Epithelial cell of proximal tubule (primary cell): ENCODE results near the gene AGPAT2. TPM values are rescaled to one million over a fixed set of nuclear protein-coding genes. Genes with fewer than 3 reads are reported as not detected.

ENCODE experiments used
- DNase-seq: peaks from one replicate; pipeline ENCODE4 v3.0.0-alpha.2; 2011; ENCODE audit warnings: low read depth
- H3K4me3 ChIP-seq: 2 replicates; pipeline ENCODE4 v1.5.1; 2011; ENCODE audit warnings: low read depth, mild to moderate bottlenecking, low read length
- total RNA-seq: library from RNA; depleted of rRNA; stranded (reverse); fragments of >200 nt; gene quantifications from 2 replicates; pipeline ENCODE4 v1.2.3, GENCODE V29; 2015
- TF ChIP-seq, protein P1 (sequence below): conservative IDR thresholded peaks from 2 replicates; pipeline ENCODE4 v1.5.1; 2012; ENCODE audit warnings: low read depth, mild to moderate bottlenecking, low read length

The AGPAT2 gene
- total RNA-seq, 1 donor from 2014 or later = 40.5 TPM

DNA sequence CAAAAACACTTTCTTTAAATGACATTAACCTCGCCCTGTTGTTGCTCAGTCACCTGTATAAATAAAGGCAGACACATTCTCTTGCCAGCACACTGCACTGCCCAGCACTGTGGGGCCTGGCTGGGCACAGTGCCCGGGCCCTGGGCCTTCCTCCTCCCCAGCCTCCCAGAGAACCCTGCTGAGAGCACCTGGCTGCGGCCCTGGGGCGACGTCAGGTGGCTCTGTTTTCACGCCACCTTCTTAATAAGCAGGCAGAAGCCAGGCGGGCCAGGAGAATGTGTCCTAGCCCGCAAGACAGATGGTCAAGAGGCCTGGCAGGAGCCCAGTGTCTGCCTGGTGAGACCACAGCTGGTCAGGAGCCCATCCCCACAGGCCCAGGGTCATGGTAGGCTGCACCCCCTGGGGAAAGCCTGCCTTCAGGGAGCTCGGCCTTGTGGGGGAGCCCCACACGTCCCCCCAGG, 8.2 kb upstream of the AGPAT2 start:
- no peak for DNase-seq
- TF ChIP-seq, protein P1, sequence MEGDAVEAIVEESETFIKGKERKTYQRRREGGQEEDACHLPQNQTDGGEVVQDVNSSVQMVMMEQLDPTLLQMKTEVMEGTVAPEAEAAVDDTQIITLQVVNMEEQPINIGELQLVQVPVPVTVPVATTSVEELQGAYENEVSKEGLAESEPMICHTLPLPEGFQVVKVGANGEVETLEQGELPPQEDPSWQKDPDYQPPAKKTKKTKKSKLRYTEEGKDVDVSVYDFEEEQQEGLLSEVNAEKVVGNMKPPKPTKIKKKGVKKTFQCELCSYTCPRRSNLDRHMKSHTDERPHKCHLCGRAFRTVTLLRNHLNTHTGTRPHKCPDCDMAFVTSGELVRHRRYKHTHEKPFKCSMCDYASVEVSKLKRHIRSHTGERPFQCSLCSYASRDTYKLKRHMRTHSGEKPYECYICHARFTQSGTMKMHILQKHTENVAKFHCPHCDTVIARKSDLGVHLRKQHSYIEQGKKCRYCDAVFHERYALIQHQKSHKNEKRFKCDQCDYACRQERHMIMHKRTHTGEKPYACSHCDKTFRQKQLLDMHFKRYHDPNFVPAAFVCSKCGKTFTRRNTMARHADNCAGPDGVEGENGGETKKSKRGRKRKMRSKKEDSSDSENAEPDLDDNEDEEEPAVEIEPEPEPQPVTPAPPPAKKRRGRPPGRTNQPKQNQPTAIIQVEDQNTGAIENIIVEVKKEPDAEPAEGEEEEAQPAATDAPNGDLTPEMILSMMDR = no peak
- no peak overlapping the region for H3K4me3 ChIP-seq

DNA sequence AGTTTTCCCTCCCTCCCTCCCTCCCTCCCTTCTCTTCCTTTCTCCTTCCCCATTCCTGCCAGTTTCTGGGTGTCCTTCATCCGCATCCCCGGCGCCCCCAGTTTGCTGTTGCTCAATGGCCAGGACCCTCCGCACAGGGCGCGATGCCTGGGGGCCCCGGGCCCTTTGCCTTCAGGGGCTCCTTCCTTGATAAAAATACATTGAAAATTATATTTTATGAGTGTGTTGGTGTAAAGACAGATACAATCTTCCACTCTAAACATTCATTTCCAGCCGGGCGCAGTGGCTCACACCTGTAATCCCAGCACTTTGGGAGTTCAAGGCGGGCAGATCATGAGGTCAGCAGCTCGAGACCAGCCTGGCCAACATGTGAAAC, 7.6 kb upstream of the AGPAT2 start:
- TF ChIP-seq, protein P1 = no peak
- no peak for DNase-seq
- no peak overlapping the region for H3K4me3 ChIP-seq

DNA sequence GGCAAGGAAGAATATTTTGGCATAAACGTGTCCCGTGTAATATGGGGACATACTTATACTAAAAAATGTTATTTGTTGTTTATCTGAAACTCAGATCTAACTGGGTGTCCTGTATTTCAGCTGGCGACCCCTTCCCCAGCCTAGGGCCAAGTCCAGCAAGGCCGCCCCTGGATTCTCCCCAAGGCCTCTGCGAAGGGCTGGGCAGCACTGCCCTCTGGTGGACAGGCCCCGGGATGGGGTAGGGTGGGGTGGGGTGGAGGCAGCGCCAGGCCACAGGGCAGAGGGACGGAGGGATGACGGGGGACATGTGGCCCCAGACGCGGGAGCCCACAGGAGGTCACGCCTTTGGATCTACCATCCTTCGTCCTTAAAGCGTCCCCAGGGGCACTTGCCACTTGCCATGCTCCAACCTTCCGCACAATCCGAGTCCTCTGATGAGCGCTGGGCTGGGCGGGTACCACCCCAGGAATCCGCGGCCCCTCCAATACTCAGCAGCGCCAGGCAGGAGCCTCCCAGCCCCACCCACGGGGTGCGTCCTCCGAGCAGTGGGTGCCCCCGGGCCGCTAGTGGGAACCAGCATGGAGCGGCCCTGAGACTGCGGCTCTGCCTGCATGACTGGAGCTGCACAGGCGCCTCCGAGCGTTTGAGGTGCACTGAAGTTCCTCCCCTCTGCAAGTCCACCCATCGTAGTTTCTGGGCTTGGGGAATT, 7.1 kb upstream of the AGPAT2 start:
- TF ChIP-seq, protein P1 = peak; percentile 81
- no peak overlapping the region for H3K4me3 ChIP-seq
- no peak for DNase-seq

DNA sequence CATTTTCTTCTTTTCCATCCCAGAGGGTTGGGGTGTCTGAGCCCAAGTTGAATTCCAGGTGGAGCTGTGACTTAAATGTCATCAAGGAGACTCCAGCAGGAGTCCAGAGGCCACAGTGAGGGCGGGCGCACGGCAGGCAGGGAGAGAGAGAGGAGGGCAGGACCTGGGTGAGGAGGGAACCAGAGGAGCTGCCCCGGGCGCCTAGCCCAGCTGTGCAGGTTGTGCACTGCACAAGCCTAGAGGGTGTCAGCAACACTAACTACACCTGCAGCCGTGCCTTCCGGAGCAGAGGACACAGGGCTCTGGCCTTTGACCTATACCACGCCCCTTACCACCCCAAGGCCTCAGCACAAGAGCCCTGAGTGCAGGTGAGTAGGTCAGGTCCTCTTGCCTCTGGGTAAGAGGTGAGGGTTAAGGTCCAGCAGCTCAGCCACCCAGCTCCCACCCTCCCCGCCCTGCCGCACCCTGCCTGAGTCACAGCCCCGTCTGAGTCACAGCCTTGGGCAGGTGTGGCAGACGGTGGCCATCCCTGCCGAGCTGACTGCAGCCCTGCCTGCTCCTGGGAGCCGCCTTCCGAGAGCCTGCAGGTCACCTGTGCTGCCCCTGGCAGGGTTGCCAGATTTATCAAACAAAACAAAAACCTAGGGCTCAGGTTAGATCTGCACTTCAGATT, 6.4 kb upstream of the AGPAT2 start:
- TF ChIP-seq, protein P1 = no peak
- no peak for DNase-seq
- H3K4me3 ChIP-seq = no peak overlapping the region

DNA sequence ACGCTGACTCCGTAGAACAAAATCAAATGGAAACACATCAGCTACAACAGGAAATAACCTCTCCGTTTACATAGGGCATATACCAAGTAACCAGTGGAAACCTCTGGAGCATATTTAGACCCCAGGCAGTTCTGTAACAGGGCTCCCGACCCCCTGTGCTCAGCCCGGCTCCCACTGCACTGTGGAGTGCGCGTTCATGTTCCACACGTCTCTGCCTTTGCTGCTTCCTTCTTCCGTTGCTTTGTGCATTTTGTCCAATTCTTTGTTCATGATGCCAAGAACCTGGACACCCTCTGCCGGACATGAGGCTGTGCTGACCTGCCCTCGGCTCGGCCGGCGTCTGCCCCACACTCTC, 5.9 kb upstream of the AGPAT2 start:
- DNase-seq = no peak
- no peak overlapping the region for H3K4me3 ChIP-seq
- TF ChIP-seq, protein P1 = no peak

DNA sequence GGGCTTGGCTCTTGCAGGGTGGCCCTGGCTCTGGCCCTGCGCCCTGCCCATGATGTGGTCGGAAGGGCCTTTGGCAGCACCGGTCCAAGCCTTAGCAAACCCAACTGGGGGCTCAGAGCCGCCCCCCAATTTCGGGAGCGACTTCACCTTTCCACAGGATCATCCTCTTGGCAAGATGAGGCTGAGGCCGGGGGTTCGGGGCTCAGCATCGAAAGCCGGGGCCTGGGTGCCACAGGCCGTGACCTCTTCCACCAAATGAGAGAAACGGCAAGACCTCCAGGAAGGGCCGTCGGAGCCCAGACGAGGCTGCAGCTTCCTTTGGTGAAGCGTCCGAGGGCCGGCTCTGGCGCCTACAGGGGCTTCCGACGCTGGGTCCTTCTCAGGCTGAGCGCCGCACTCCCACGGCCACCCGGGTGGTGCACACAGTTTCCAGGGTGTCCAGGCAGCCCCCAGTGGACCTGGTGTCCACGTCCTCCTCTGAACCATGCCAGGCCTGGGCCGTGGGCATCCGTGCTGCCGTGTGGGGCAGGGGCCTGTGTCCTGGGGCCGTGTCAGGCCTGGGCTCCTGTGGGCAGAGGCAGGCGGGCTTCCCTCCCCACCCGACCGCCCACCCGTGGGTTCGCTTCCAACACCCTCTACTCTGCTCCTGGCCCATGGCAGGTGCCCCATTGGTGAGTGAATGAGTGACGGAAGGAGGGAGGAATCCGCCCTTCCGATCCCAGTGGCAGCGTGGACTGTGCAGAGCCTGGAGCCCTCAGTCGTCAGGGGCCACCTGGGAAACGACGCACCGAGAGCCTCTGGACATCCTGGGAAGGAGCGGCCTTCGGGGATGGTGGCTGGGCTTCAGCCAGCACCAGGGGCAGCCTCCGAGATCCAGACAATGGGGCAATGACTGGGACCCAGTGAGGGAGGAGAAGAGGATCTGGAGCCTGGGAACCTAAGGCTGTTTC, 5.2 kb upstream of the AGPAT2 start:
- TF ChIP-seq, protein P1 = no peak
- DNase-seq = no peak
- H3K4me3 ChIP-seq = no peak overlapping the region
